T-helper 2 cell treated with Interferon-gamma antibody and Interleukin-4, amounts not matched to agents 100 ng/mL and 5 ng/mL, for 36 hours (primary cell): ENCODE measurements around the gene IDNK. TPM values are rescaled to one million over a fixed set of nuclear protein-coding genes. Genes with fewer than 3 reads are reported as not detected.

Experiments
- intact Hi-C: fragments of 100-400 bp; cut with micrococcal nuclease; formaldehyde crosslinking; loops from one replicate; pipeline ENCODE4 v1.15.1; 2023
- total RNA-seq: library from RNA; stranded (reverse); gene quantifications from 2 replicates; pipeline ENCODE4 v1.2.3, GENCODE V29; 2022

Gene IDNK
- total RNA-seq, 1 donor from 2014 or later: 9.1 TPM

- intact Hi-C loops: no loop called here
Measured at GRCh38 chr9:83630938-83631457, 8.1 kb downstream of the IDNK start.

GRCh38 chr9:83633255-83633654, 10.3 kb downstream of the IDNK start:
- intact Hi-C loops: no loop called here

GRCh38 chr9:83633676-83634075, 10.7 kb downstream of the IDNK start:
- intact Hi-C loops: no loop called here

- intact Hi-C loops: no loop called here
Measured at GRCh38 chr9:83636813-83637212, 13.9 kb downstream of the IDNK start.

- intact Hi-C loops: no loop called here
Measured at GRCh38 chr9:83637389-83637788, 14.4 kb downstream of the IDNK start.

GRCh38 chr9:83639266-83639665, 16.3 kb downstream of the IDNK start:
- intact Hi-C loops: no loop called here

- intact Hi-C loops: no loop called here
Measured at GRCh38 chr9:83642793-83643192, 19.9 kb downstream of the IDNK start.

- intact Hi-C loops: loop anchor here (5.0 kb wide), 1 partner anchor 314 kb away; no protein-coding TSS in a partner anchor
Measured at GRCh38 chr9:83646500-83647239, 23.7 kb downstream of the IDNK start.

- intact Hi-C loops: loop anchor here (1.0 to 5.0 kb wide), 2 partner anchors 29 to 317 kb away; no protein-coding TSS in a partner anchor
Measured at GRCh38 chr9:83649080-83649479, 26.1 kb downstream of the IDNK start.

- intact Hi-C loops: loop anchor here (1.0 to 5.0 kb wide), 2 partner anchors 29 to 317 kb away; no protein-coding TSS in a partner anchor
Measured at GRCh38 chr9:83649515-83649914, 26.6 kb downstream of the IDNK start.

GRCh38 chr9:83651558-83651957, 28.6 kb downstream of the IDNK start:
- intact Hi-C loops: loop anchor here (10.0 kb wide), 1 partner anchor 53 kb away; the partner anchor contains the start of gene UBQLN1

- intact Hi-C loops: loop anchor here (10.0 kb wide), 1 partner anchor 52 kb away; the partner anchor contains the start of gene UBQLN1
Measured at GRCh38 chr9:83652433-83652832, 29.5 kb downstream of the IDNK start.

- intact Hi-C loops: loop anchor here (10.0 kb wide), 1 partner anchor 49 kb away; the partner anchor contains the start of gene UBQLN1
Measured at GRCh38 chr9:83655433-83655832, 32.5 kb downstream of the IDNK start.

GRCh38 chr9:83656032-83656680, 33.2 kb downstream of the IDNK start:
- intact Hi-C loops: loop anchor here (10.0 kb wide), 1 partner anchor 49 kb away; the partner anchor contains the start of gene UBQLN1

- intact Hi-C loops: loop anchor here (10.0 kb wide), 1 partner anchor 48 kb away; the partner anchor contains the start of gene UBQLN1
Measured at GRCh38 chr9:83656952-83657351, 34.0 kb downstream of the IDNK start.

- intact Hi-C loops: no loop called here
Measured at GRCh38 chr9:83662933-83663332, 40.0 kb downstream of the IDNK start.

- intact Hi-C loops: no loop called here
Measured at GRCh38 chr9:83665580-83666200, 42.7 kb downstream of the IDNK start.

- intact Hi-C loops: no loop called here
Measured at GRCh38 chr9:83669067-83669466, 46.1 kb downstream of the IDNK start.

GRCh38 chr9:83670381-83670780, 47.4 kb downstream of the IDNK start:
- intact Hi-C loops: loop anchor here (5.0 kb wide), 1 partner anchor 37 kb away; the partner anchor contains the start of gene UBQLN1

- intact Hi-C loops: loop anchor here (5.0 kb wide), 1 partner anchor 36 kb away; the partner anchor contains the start of gene UBQLN1
Measured at GRCh38 chr9:83671451-83671850, 48.5 kb downstream of the IDNK start.

GRCh38 chr9:83675466-83675865, 52.5 kb downstream of the IDNK start:
- intact Hi-C loops: no loop called here
